Stomach (tissue), 4 donors: ENCODE results near the gene TLK2.
"Not testable (repeated sequence)": the region's sequence is repeated elsewhere in the genome, so short reads cannot be mapped to it uniquely, and the experiment has no call there.

Experiments used
- EP300 ChIP-seq: sonication (generic); formaldehyde crosslinking; IDR thresholded peaks from one replicate; pipeline ENCODE4 v1.6.1; 2017; ENCODE audit warnings: antibody characterized with exemption
- POLR2A ChIP-seq, 4 donors: fragments of 450-650 bp; IDR thresholded peaks; one replicate each; pipeline ENCODE4 v1.6.1; 2016; ENCODE audit warnings: antibody characterized with exemption in 4 of 4, control low read depth in 2 of 4, mild to moderate bottlenecking in 1 of 4, moderate library complexity in 1 of 4
- POLR2AphosphoS5 ChIP-seq, 3 donors: sonication (generic); formaldehyde crosslinking; IDR thresholded peaks; one replicate each; pipeline ENCODE4 v1.6.1; 2016; ENCODE audit warnings: antibody characterized with exemption in 3 of 3
- TF ChIP-seq, protein P1 (sequence below), 7 experiments: fragments of 450-650 bp in 4 of 7; fragments of 200-600 bp in 3 of 7; sonication (generic) in 3 of 7; IDR thresholded peaks; one replicate each; pipeline ENCODE4 v1.5.1; 2016 to 2019; ENCODE audit warnings: antibody characterized with exemption in 7 of 7, control low read depth in 2 of 7, mild to moderate bottlenecking in 1 of 7

DNA sequence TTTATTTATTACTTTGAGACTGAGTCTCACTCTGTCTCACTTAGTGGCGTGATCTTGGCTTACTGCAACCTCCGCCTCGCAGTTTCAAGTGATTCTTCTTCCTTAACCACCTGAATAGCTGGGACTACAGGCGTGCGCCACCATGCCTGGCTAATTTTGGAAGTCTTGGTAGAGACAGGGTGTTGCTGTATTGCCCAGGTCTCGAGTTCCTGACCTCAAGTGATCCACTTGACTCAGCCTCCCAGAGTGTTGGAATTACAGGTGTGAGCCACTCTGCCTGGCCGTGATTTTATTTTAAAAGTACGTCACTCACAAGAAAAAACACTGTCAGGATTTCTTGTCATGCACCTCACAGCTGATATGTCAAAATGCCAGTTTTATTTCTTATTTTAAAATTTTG is 26.2 kb downstream of the TLK2 start:
- not testable (repeated sequence) for TF ChIP-seq POLR2AphosphoS5 (IDR thresholded peaks at IDR 0.05); POLR2A (IDR thresholded peaks at IDR 0.05); EP300
- TF ChIP-seq, protein P1, sequence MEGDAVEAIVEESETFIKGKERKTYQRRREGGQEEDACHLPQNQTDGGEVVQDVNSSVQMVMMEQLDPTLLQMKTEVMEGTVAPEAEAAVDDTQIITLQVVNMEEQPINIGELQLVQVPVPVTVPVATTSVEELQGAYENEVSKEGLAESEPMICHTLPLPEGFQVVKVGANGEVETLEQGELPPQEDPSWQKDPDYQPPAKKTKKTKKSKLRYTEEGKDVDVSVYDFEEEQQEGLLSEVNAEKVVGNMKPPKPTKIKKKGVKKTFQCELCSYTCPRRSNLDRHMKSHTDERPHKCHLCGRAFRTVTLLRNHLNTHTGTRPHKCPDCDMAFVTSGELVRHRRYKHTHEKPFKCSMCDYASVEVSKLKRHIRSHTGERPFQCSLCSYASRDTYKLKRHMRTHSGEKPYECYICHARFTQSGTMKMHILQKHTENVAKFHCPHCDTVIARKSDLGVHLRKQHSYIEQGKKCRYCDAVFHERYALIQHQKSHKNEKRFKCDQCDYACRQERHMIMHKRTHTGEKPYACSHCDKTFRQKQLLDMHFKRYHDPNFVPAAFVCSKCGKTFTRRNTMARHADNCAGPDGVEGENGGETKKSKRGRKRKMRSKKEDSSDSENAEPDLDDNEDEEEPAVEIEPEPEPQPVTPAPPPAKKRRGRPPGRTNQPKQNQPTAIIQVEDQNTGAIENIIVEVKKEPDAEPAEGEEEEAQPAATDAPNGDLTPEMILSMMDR (IDR thresholded peaks at IDR 0.05) = not testable (repeated sequence)
